Tibial artery (tissue), 4 donors: ENCODE data around the gene TM4SF4.

Source experiments
- DNase-seq, 2 donors: peaks; one replicate each; pipeline ENCODE4 v3.0.0-alpha.2; 2019
- H3K27ac ChIP-seq, 2 donors: fragments of 200-600 bp; sonication (generic) in 1 of 2; 1 replicate in 1 of 2; 2 replicates in 1 of 2; pipeline ENCODE4 v1.5.1; 2018 to 2019; ENCODE audit warnings: mild to moderate bottlenecking in 1 of 2
- H3K27me3 ChIP-seq, 2 donors: fragments of 200-600 bp; sonication (generic) in 1 of 2; one replicate each; pipeline versions ENCODE4 v1.5.1 to v1.6.0; 2016 to 2019
- H3K36me3 ChIP-seq, 3 donors: fragments of 200-600 bp; sonication (generic) in 2 of 3; one replicate each; pipeline ENCODE4 v1.5.1; 2016 to 2019; ENCODE audit warnings: mild to moderate bottlenecking in 2 of 3
- H3K4me1 ChIP-seq, 4 donors: fragments of 200-600 bp; sonication (generic) in 2 of 4; 1 replicate in 3 of 4; 2 replicates in 1 of 4; pipeline ENCODE4 v1.5.1; 2016 to 2019
- H3K4me3 ChIP-seq, 2 donors: fragments of 200-600 bp; sonication (generic) in 1 of 2; 1 replicate in 1 of 2; 2 replicates in 1 of 2; pipeline ENCODE4 v1.5.1; 2018 to 2019; ENCODE audit warnings: mild to moderate bottlenecking in 2 of 2
- H3K9me3 ChIP-seq, 3 donors: fragments of 200-600 bp; sonication (generic) in 1 of 3; one replicate each; pipeline ENCODE4 v1.5.1; 2016 to 2019
- intact Hi-C: fragments of 100-400 bp; cut with DNase I; formaldehyde crosslinking; loops from one replicate; pipeline ENCODE4 v1.15.0; 2023; ENCODE audit warnings: low total_unique reads
- TF ChIP-seq, protein P1 (sequence below), 2 experiments: fragments of 200-600 bp in 1 of 2; fragments of 450-650 bp in 1 of 2; IDR thresholded peaks; one replicate each; pipeline ENCODE4 v1.5.1; 2017 to 2019; ENCODE audit warnings: antibody characterized with exemption in 2 of 2, mild to moderate bottlenecking in 1 of 2, moderate library complexity in 1 of 2

TM4SF4 gene, protein sequence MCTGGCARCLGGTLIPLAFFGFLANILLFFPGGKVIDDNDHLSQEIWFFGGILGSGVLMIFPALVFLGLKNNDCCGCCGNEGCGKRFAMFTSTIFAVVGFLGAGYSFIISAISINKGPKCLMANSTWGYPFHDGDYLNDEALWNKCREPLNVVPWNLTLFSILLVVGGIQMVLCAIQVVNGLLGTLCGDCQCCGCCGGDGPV

DNA sequence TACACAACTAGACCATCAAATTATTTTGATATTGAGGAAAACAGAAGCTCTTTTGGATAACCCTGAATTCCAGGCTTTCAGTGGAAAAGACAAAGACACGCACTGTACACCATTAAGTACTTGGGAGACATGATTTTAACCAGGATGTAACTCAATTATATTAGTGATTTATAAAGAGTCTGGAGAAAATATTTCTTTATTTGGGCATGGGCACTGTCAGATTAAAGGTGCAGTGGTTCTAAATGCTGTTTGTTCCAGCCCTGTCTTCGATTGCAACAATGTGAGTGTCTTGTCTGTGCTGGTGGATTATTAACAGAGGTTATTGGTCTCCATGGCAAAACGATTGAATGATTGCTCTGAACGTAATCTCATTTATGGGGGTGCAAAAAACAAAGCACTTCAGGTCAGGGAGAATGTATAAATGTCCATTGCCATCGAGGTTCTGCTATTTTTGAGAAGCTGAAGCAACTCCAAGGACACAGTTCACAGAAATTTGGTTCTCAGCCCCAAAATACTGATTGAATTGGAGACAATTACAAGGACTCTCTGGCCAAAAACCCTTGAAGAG is at the start of gene TM4SF4:
TSS of gene TM4SF4 (plus strand) at position 448 of the 568 bp plus-strand sequence. CDS start 181 bp downstream, outside the sequence.
- DNase-seq = no peak

DNA sequence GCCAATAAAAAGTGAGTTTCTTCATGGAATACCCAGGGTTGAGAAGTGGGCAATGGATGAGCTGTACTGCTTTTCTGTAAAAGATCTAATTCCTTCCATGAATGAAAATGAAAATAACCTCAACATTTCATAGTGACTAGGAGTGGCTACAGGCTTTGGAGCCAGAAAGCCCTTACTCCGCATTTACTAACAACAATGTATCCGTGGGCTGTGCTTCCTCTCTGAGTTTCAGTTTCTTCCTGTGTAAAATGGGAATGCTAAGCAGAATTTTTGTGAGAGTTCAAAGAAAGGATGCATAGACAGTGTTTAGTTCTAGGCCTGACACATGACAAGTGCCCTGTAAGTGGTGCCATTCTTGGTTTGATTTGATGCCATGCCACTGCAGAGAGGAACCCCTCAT is 49.6 kb upstream of the TM4SF4 start:
- Histone ChIP-seq H3K9me3 (no peaks in the 10 kb centered on the region), H3K4me1 (peaks cover 0 to 6% (median 0%) of the 10 kb centered on the region in 4 donors), H3K36me3 (no peaks in the 10 kb centered on the region), H3K27ac (no peak overlapping the region), H3K4me3 (no peak overlapping the region), H3K27me3 (no peaks in the 10 kb centered on the region)
- TF ChIP-seq, protein P1, sequence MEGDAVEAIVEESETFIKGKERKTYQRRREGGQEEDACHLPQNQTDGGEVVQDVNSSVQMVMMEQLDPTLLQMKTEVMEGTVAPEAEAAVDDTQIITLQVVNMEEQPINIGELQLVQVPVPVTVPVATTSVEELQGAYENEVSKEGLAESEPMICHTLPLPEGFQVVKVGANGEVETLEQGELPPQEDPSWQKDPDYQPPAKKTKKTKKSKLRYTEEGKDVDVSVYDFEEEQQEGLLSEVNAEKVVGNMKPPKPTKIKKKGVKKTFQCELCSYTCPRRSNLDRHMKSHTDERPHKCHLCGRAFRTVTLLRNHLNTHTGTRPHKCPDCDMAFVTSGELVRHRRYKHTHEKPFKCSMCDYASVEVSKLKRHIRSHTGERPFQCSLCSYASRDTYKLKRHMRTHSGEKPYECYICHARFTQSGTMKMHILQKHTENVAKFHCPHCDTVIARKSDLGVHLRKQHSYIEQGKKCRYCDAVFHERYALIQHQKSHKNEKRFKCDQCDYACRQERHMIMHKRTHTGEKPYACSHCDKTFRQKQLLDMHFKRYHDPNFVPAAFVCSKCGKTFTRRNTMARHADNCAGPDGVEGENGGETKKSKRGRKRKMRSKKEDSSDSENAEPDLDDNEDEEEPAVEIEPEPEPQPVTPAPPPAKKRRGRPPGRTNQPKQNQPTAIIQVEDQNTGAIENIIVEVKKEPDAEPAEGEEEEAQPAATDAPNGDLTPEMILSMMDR (IDR thresholded peaks at IDR 0.05) = no peak
- intact Hi-C loops = no loop called here
- DNase-seq = no peak

More for the DNA sequence above, at the start of gene TM4SF4:
- H3K27me3 ChIP-seq = no peaks in the 10 kb centered on the region
- TF ChIP-seq, protein P1 (IDR thresholded peaks at IDR 0.05) = no peak
- no peaks in the 10 kb centered on the region for H3K36me3 ChIP-seq
- H3K4me1 ChIP-seq = peaks cover 0 to 67% (median 46%) of the 10 kb centered on the region in 4 donors
- peak within 1 kb of the TSS; percentile 58 to 73 for H3K27ac ChIP-seq
- intact Hi-C loops = loop anchor here (5.0 kb wide), 1 partner anchor 72 kb away; no protein-coding TSS in a partner anchor
- no peaks in the 10 kb centered on the region for H3K9me3 ChIP-seq
- H3K4me3 ChIP-seq = no peak within 1 kb of the TSS

DNA sequence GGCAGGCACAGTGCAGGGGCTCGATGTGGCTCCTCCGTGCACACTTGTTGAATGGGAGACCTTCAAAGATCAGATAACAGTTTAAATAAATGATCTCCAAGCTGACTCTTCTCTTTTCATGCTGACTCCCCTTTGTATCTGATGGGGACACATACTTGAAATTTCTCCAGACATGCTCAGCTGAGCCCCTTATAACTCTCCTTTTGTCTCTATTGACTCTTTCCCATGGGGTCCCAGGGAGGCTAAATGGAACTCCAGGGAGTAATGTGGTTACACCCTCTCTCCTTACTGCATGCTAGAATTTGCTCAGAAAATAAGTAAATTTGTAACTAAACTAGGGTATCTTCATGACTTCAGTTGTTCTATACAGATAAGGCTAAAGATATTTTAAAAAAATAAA is 48.2 kb upstream of the TM4SF4 start:
- Histone ChIP-seq H3K27ac (no peak overlapping the region), H3K36me3 (no peaks in the 10 kb centered on the region), H3K27me3 (no peaks in the 10 kb centered on the region), H3K9me3 (no peaks in the 10 kb centered on the region), H3K4me3 (no peak overlapping the region), H3K4me1 (peaks cover 0 to 6% (median 0%) of the 10 kb centered on the region in 4 donors)
- TF ChIP-seq, protein P1 (IDR thresholded peaks at IDR 0.05) = no peak
- no peak for DNase-seq
- intact Hi-C loops = no loop called here

DNA sequence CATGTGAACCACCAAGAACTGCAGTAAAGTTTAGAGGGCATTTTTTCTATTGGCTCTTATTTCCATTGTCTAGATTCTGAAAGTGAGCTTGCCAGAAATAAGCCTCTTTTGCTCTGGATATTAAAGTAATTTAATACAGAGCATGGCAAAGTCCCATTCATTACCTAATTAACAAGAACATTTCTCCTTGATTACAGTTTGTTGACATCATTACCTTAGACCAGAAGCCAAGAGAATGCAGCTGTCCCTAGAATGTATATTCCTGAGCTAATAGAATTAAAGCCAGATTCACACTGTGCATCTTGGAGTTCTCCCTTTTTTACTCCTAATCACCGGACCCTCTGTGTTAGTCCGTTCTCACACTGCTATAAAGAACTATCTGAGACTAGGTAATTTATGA is 46.4 kb upstream of the TM4SF4 start:
- peaks cover 0 to 6% (median 0%) of the 10 kb centered on the region in 4 donors for H3K4me1 ChIP-seq
- H3K27me3 ChIP-seq = no peaks in the 10 kb centered on the region
- H3K36me3 ChIP-seq = no peaks in the 10 kb centered on the region
- H3K4me3 ChIP-seq = no peak overlapping the region
- TF ChIP-seq, protein P1 (IDR thresholded peaks at IDR 0.05) = no peak
- DNase-seq = no peak
- no peak overlapping the region for H3K27ac ChIP-seq
- no peaks in the 10 kb centered on the region for H3K9me3 ChIP-seq
- intact Hi-C loops = no loop called here

DNA sequence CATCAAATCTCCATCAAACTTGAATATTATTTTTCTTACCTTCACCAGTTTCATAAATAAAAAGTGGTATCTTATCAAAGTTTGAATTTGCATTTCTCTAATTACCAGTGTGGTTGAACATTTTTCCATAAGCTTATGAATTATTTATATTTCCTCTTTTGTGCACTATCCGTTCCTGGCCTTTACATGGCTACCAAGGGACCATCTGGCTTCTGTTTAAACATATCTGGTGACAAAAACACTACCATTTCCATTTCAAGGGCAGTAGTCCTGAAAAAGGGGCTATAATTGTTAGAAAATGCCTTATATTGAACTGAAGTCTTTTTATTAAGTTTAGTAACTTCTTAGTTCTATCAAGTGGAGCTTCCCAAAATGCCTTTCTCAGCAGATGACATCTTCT is 44.3 kb upstream of the TM4SF4 start:
- H3K27ac ChIP-seq = no peak overlapping the region
- no peak overlapping the region for H3K4me3 ChIP-seq
- DNase-seq = no peak
- intact Hi-C loops = no loop called here
- H3K27me3 ChIP-seq = no peaks in the 10 kb centered on the region
- H3K4me1 ChIP-seq = peaks cover 0 to 6% (median 0%) of the 10 kb centered on the region in 4 donors
- no peaks in the 10 kb centered on the region for H3K36me3 ChIP-seq
- TF ChIP-seq, protein P1 (IDR thresholded peaks at IDR 0.05) = no peak
- no peaks in the 10 kb centered on the region for H3K9me3 ChIP-seq
